HG02970 (cell line): ENCODE results near the gene OOEP.
A peak's percentile ranks its signal among the peaks of the same experiment; 100 is the strongest.
"Not testable (repeated sequence)": the region's sequence is repeated elsewhere in the genome, so short reads cannot be mapped to it uniquely, and the experiment has no call there.

Experiments
- ATAC-seq: cut with Tn5 transposase; IDR thresholded peaks from one replicate; pipeline ENCODE4 v1.9.1; 2021; ENCODE audit warnings: mild to moderate bottlenecking, moderate library complexity, moderate number of reproducible peaks; ENCODE audit not compliant: unreplicated experiment, low FRiP score

OOEP gene

GRCh38 chr6:73369563-73369962 lies at the start of gene OOEP:
OOEP (minus strand) TSS chr6:73369897; CDS start chr6:73369792, 105 bp downstream.
- ATAC-seq: no peak

- no peak for ATAC-seq
Measured at GRCh38 chr6:73418081-73418741, 48.5 kb upstream of the OOEP start.

- no peak for ATAC-seq
Measured at GRCh38 chr6:73413102-73413501, 43.4 kb upstream of the OOEP start.

- no peak for ATAC-seq
Measured at GRCh38 chr6:73409395-73409794, 39.7 kb upstream of the OOEP start.

GRCh38 chr6:73400656-73401055 lies 31.0 kb upstream of the OOEP start:
- no peak for ATAC-seq

- no peak for ATAC-seq
Measured at GRCh38 chr6:73395875-73396274, 26.2 kb upstream of the OOEP start.

- ATAC-seq: no peak
Measured at GRCh38 chr6:73394577-73395354, 25.1 kb upstream of the OOEP start, which contains the start of gene DDX43. DDX43 (plus strand) TSS chr6:73394828; CDS start chr6:73394906, 78 bp downstream.

- ATAC-seq: no peak
Measured at GRCh38 chr6:73393278-73393677, 23.6 kb upstream of the OOEP start.

GRCh38 chr6:73392188-73392587 lies 22.5 kb upstream of the OOEP start:
- ATAC-seq: not testable (repeated sequence)

GRCh38 chr6:73391675-73392074 lies 22.0 kb upstream of the OOEP start:
- ATAC-seq: no peak

- ATAC-seq: no peak
Measured at GRCh38 chr6:73389854-73390253, 20.2 kb upstream of the OOEP start.

- peak; percentile 47 for ATAC-seq
Measured at GRCh38 chr6:73388800-73389512, 19.3 kb upstream of the OOEP start.

- no peak for ATAC-seq
Measured at GRCh38 chr6:73388433-73388799, 18.7 kb upstream of the OOEP start.

GRCh38 chr6:73382462-73383113 lies 12.9 kb upstream of the OOEP start:
- ATAC-seq: no peak

- ATAC-seq: not testable (repeated sequence)
Measured at GRCh38 chr6:73381531-73381930, 11.8 kb upstream of the OOEP start.

GRCh38 chr6:73377225-73377624 lies 7.5 kb upstream of the OOEP start:
- ATAC-seq: no peak

GRCh38 chr6:73375216-73375615 lies 5.5 kb upstream of the OOEP start:
- no peak for ATAC-seq

- no peak for ATAC-seq
Measured at GRCh38 chr6:73372516-73372915, 2.8 kb upstream of the OOEP start.

- no peak for ATAC-seq
Measured at GRCh38 chr6:73371984-73372383, 2.3 kb upstream of the OOEP start.

- ATAC-seq: no peak
Measured at GRCh38 chr6:73369157-73369556, 540 bp downstream of the OOEP start.

GRCh38 chr6:73368675-73369074 lies 1.0 kb downstream of the OOEP start:
- ATAC-seq: no peak
